Liver (tissue), 3 donors: ENCODE measurements around the gene TRAK1.

Experiments
- CTCF ChIP-seq: fragments of 150-350 bp; IDR thresholded peaks from 2 replicates; pipeline ENCODE4 v1.5.1; 2017; ENCODE audit warnings: improper control_type of control experiment, low read depth, low read length; ENCODE audit not compliant: missing input control
- EGR1 ChIP-seq, 2 donors: IDR thresholded peaks; 2 replicates each; pipeline ENCODE4 v1.6.1; 2016 to 2018; ENCODE audit warnings: antibody characterized with exemption in 2 of 2, low read depth in 2 of 2
- GABPA ChIP-seq, 2 donors: IDR thresholded peaks in 1 of 2; conservative IDR thresholded peaks in 1 of 2; 2 replicates each; pipeline ENCODE4 v1.6.1; 2016; ENCODE audit warnings: antibody characterized with exemption in 2 of 2, mild to moderate bottlenecking in 1 of 2, moderate library complexity in 1 of 2
- HNF4A ChIP-seq, 2 donors: conservative IDR thresholded peaks; 2 replicates each; pipeline ENCODE4 v1.6.1; 2016; ENCODE audit warnings: antibody characterized with exemption in 2 of 2, mild to moderate bottlenecking in 2 of 2
- RAD21 ChIP-seq, 2 donors: IDR thresholded peaks; 2 replicates each; pipeline ENCODE4 v1.6.1; 2016; ENCODE audit warnings: antibody characterized with exemption in 2 of 2, mild to moderate bottlenecking in 2 of 2
- SP1 ChIP-seq: IDR thresholded peaks from 2 replicates; pipeline ENCODE4 v1.6.1; 2018; ENCODE audit warnings: antibody characterized with exemption, mild to moderate bottlenecking
- YY1 ChIP-seq: IDR thresholded peaks from 2 replicates; pipeline ENCODE4 v1.6.1; 2016; ENCODE audit warnings: antibody characterized with exemption, mild to moderate bottlenecking
- ZBTB33 ChIP-seq: IDR thresholded peaks from 2 replicates; pipeline ENCODE4 v1.6.1; 2016; ENCODE audit warnings: antibody characterized with exemption
- TF ChIP-seq, protein P1 (sequence below): IDR thresholded peaks from 2 replicates; pipeline ENCODE4 v1.6.1; 2016; ENCODE audit warnings: antibody characterized with exemption, mild to moderate bottlenecking
- TF ChIP-seq, protein P2 (sequence below): IDR thresholded peaks from 2 replicates; pipeline ENCODE4 v1.6.1; 2016; ENCODE audit warnings: antibody characterized with exemption
- TF ChIP-seq, protein P3 (sequence below): IDR thresholded peaks from 2 replicates; pipeline ENCODE4 v1.6.1; 2016; ENCODE audit warnings: antibody characterized with exemption
- donor health status: healthy.
- donor health status: healthy.

DNA sequence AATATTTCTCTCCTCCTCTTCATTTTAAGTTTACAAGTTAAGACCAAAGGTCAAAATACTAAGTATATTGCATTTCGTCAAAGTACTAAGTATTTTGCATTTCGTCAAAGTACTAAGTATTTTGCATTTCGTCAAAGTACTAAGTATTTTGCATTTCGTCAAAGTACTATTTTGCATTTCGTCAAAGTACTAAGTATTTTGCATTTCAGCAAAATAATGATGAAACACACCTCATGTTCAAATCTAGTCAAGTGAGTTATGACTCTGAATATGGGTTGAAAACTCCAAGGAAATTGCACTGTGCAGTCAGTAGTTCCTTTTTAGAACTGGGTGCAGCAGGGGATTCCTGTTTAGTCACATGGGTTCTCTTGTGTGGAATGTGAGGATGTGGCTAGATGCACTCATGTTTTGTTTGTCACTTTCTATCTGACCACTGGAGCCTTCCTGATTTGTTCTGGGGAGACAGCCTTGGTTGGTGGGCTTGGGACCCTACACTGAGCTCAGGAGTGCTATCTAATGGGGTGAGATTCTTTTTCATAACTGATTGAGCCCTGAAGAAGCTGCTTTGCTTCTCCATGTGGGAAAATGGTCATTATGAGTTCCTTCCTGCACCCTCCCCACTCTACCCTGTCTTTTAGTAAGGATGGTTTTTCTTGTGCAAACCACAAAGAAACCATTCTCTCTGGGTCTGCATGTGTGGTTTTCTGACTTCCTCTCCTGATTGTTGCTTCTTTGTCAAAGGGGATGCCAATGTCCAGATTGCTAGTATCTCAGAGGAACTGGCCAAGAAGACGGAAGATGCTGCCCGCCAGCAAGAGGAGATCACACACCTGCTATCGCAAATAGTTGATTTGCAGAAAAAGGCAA is 101.4 kb downstream of the TRAK1 start:
- TF ChIP-seq, protein P1, sequence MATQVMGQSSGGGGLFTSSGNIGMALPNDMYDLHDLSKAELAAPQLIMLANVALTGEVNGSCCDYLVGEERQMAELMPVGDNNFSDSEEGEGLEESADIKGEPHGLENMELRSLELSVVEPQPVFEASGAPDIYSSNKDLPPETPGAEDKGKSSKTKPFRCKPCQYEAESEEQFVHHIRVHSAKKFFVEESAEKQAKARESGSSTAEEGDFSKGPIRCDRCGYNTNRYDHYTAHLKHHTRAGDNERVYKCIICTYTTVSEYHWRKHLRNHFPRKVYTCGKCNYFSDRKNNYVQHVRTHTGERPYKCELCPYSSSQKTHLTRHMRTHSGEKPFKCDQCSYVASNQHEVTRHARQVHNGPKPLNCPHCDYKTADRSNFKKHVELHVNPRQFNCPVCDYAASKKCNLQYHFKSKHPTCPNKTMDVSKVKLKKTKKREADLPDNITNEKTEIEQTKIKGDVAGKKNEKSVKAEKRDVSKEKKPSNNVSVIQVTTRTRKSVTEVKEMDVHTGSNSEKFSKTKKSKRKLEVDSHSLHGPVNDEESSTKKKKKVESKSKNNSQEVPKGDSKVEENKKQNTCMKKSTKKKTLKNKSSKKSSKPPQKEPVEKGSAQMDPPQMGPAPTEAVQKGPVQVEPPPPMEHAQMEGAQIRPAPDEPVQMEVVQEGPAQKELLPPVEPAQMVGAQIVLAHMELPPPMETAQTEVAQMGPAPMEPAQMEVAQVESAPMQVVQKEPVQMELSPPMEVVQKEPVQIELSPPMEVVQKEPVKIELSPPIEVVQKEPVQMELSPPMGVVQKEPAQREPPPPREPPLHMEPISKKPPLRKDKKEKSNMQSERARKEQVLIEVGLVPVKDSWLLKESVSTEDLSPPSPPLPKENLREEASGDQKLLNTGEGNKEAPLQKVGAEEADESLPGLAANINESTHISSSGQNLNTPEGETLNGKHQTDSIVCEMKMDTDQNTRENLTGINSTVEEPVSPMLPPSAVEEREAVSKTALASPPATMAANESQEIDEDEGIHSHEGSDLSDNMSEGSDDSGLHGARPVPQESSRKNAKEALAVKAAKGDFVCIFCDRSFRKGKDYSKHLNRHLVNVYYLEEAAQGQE: no peak
- TF ChIP-seq CTCF: no peak
- TF ChIP-seq, protein P2, sequence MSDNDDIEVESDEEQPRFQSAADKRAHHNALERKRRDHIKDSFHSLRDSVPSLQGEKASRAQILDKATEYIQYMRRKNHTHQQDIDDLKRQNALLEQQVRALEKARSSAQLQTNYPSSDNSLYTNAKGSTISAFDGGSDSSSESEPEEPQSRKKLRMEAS: no peak
- no peak for TF ChIP-seq YY1
- TF ChIP-seq RAD21 (IDR thresholded peaks at IDR 0.05): no peak
- TF ChIP-seq GABPA (IDR thresholded peaks at IDR 0.05 in 1 of 2, conservative IDR thresholded peaks at IDR 0.05 in 1 of 2): no peak
- no peak for TF ChIP-seq SP1
- TF ChIP-seq ZBTB33: no peak
- no peak for TF ChIP-seq EGR1 (IDR thresholded peaks at IDR 0.05; ENCODE audit: low read depth in 2 of 2)
- TF ChIP-seq, protein P3, sequence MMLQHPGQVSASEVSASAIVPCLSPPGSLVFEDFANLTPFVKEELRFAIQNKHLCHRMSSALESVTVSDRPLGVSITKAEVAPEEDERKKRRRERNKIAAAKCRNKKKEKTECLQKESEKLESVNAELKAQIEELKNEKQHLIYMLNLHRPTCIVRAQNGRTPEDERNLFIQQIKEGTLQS: no peak
- TF ChIP-seq HNF4A (conservative IDR thresholded peaks at IDR 0.05): no peak
